Stimulated activated naive CD8-positive, alpha-beta T cell treated with anti-CD3 and anti-CD28 coated beads, Interleukin-15, Interleukin-2, amounts not matched to agents 100 U/mL and 50 U/mL, for 24 hours (primary cell): ENCODE results near the gene TRUB2.

Experiments used
- ATAC-seq: fragments of 150-1000 bp; cut with Tn5 transposase; one replicate; pipeline ENCODE4 v1.10.0; 2021
- DNase-seq: peaks from one replicate; pipeline ENCODE4 v3.0.0; 2021

TRUB2 gene

GRCh38 chr9:128266868-128267590 is 55.2 kb downstream of the TRUB2 start:
- ATAC-seq (no peak), DNase-seq (no peak)

- no peak for ATAC-seq
- DNase-seq: no peak
Measured at GRCh38 chr9:128265348-128265847, 56.8 kb downstream of the TRUB2 start.

GRCh38 chr9:128262687-128263086 is 59.6 kb downstream of the TRUB2 start:
- no peak for ATAC-seq
- no peak for DNase-seq

GRCh38 chr9:128260340-128260739 is 61.9 kb downstream of the TRUB2 start:
- ATAC-seq (no peak), DNase-seq (no peak)

GRCh38 chr9:128259156-128259555 is 63.1 kb downstream of the TRUB2 start:
- ATAC-seq: no peak
- DNase-seq: no peak

GRCh38 chr9:128258326-128258725 is 63.9 kb downstream of the TRUB2 start:
- DNase-seq (no peak), ATAC-seq (no peak)

- no peak for DNase-seq
- no peak for ATAC-seq
Measured at GRCh38 chr9:128257907-128258306, 64.3 kb downstream of the TRUB2 start.

GRCh38 chr9:128257086-128257825 is 65.0 kb downstream of the TRUB2 start:
- DNase-seq (no peak), ATAC-seq (no peak)
